HEK293 (cell line): ENCODE results near the gene BOD1L2.

Source experiments
- CTCF ChIP-seq: fragments of 450-650 bp; formaldehyde crosslinking; IDR thresholded peaks from 2 replicates; pipeline ENCODE4 v1.5.1; 2016; ENCODE audit warnings: missing biosample characterization, missing genetic modification characterization
- SETDB1 ChIP-seq: IDR thresholded peaks from one replicate; pipeline ENCODE4 v1.6.1; 2017; ENCODE audit warnings: mild to moderate bottlenecking, low read length, moderate library complexity, mixed read lengths; ENCODE audit not compliant: insufficient read length
- ZNF776 ChIP-seq: fragments of 450-650 bp; formaldehyde crosslinking; IDR thresholded peaks from 2 replicates; pipeline ENCODE4 v1.5.0; 2017; ENCODE audit warnings: missing biosample characterization, missing genetic modification characterization, borderline replicate concordance
- TF ChIP-seq, protein P1 (sequence below): fragments of 450-650 bp; formaldehyde crosslinking; IDR thresholded peaks from 2 replicates; pipeline ENCODE4 v1.5.1; 2017; ENCODE audit warnings: missing biosample characterization, missing genetic modification characterization

DNA sequence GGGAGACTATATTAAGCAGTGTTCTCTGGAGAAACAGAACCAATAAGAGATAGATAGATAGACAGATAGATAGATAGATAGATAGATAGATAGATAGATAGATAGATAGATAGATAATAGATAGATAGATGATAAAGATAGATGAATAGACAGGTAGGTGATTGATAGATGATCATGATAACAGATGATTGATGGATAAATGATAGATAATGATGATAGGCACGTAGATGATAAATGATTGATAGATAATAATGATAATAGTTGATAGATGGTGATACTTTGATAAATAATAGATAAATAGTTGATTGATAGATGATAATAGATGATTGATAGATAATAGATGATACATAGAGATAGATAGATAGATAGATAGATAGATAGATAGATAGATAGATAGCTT, 48.5 kb downstream of the BOD1L2 start:
- TF ChIP-seq CTCF (tag by site-specific recombination) (no peak), SETDB1 (no peak), ZNF776 (tag by site-specific recombination) (no peak)
- TF ChIP-seq, protein P1, sequence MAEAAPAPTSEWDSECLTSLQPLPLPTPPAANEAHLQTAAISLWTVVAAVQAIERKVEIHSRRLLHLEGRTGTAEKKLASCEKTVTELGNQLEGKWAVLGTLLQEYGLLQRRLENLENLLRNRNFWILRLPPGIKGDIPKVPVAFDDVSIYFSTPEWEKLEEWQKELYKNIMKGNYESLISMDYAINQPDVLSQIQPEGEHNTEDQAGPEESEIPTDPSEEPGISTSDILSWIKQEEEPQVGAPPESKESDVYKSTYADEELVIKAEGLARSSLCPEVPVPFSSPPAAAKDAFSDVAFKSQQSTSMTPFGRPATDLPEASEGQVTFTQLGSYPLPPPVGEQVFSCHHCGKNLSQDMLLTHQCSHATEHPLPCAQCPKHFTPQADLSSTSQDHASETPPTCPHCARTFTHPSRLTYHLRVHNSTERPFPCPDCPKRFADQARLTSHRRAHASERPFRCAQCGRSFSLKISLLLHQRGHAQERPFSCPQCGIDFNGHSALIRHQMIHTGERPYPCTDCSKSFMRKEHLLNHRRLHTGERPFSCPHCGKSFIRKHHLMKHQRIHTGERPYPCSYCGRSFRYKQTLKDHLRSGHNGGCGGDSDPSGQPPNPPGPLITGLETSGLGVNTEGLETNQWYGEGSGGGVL, result no peak
